Mucosa of rectum (tissue), 2 donors: Measurements from ENCODE around the gene PPM1L.

Experiments
- H3K27ac ChIP-seq, 2 donors: one replicate each; pipeline ENCODE4 v1.7.0; 2013; ENCODE audit warnings: inconsistent platforms in 2 of 2, low read depth in 2 of 2, low read length in 2 of 2
- H3K27me3 ChIP-seq, 2 donors: one replicate each; pipeline ENCODE4 v1.7.0; 2013; ENCODE audit warnings: low read length in 2 of 2; ENCODE audit not compliant: control insufficient read depth in 2 of 2, insufficient read depth in 2 of 2
- H3K36me3 ChIP-seq, 2 donors: one replicate each; pipeline ENCODE4 v1.7.0; 2013; ENCODE audit warnings: low read length in 2 of 2; ENCODE audit not compliant: control insufficient read depth in 2 of 2, insufficient read depth in 2 of 2
- H3K4me1 ChIP-seq, 2 donors: one replicate each; pipeline ENCODE4 v1.7.0; 2013; ENCODE audit warnings: low read length in 2 of 2, mild to moderate bottlenecking in 1 of 2; ENCODE audit not compliant: control insufficient read depth in 2 of 2, insufficient read depth in 2 of 2
- H3K4me3 ChIP-seq, 2 donors: one replicate each; pipeline ENCODE4 v1.7.0; 2013; ENCODE audit warnings: low read length in 2 of 2
- H3K9ac ChIP-seq, 2 donors: one replicate each; pipeline ENCODE4 v1.7.0; 2013; ENCODE audit warnings: low read length in 2 of 2, low read depth in 1 of 2, mild to moderate bottlenecking in 1 of 2
- H3K9me3 ChIP-seq, 2 donors: one replicate each; pipeline ENCODE4 v1.7.0; 2013; ENCODE audit warnings: low read length in 2 of 2; ENCODE audit not compliant: control insufficient read depth in 2 of 2
- donor health status: healthy.
- donor health status: Normal muscosa, but diverticular disease.

The PPM1L gene

GRCh38 chr3:161038725-161039124, 282.7 kb downstream of the PPM1L start:
- Histone ChIP-seq H3K9ac (no peak overlapping the region), H3K4me3 (no peak overlapping the region), H3K27me3 (no peaks in the 10 kb centered on the region), H3K36me3 (no peaks in the 10 kb centered on the region), H3K27ac (no peak overlapping the region), H3K9me3 (no peaks in the 10 kb centered on the region), H3K4me1 (no peaks in the 10 kb centered on the region)

GRCh38 chr3:161042023-161042501, 286.0 kb downstream of the PPM1L start:
- Histone ChIP-seq H3K36me3 (no peaks in the 10 kb centered on the region), H3K27ac (no peak overlapping the region), H3K4me1 (no peaks in the 10 kb centered on the region), H3K9ac (no peak overlapping the region), H3K4me3 (no peak overlapping the region), H3K27me3 (no peaks in the 10 kb centered on the region), H3K9me3 (no peaks in the 10 kb centered on the region)

- H3K4me3 ChIP-seq: no peak overlapping the region
- H3K9ac ChIP-seq: no peak overlapping the region
- no peaks in the 10 kb centered on the region for H3K9me3 ChIP-seq
- H3K27me3 ChIP-seq: no peaks in the 10 kb centered on the region
- no peaks in the 10 kb centered on the region for H3K36me3 ChIP-seq
- H3K4me1 ChIP-seq: no peaks in the 10 kb centered on the region
- no peak overlapping the region for H3K27ac ChIP-seq
Measured at GRCh38 chr3:161043336-161044035, 287.5 kb downstream of the PPM1L start.

- H3K9me3 ChIP-seq: no peaks in the 10 kb centered on the region
- H3K27ac ChIP-seq: no peak overlapping the region
- H3K4me1 ChIP-seq: no peaks in the 10 kb centered on the region
- no peaks in the 10 kb centered on the region for H3K36me3 ChIP-seq
- H3K27me3 ChIP-seq: no peaks in the 10 kb centered on the region
- no peak overlapping the region for H3K9ac ChIP-seq
- H3K4me3 ChIP-seq: no peak overlapping the region
Measured at GRCh38 chr3:161049683-161050248, 293.7 kb downstream of the PPM1L start.

GRCh38 chr3:161050935-161051334, 294.9 kb downstream of the PPM1L start:
- H3K27me3 ChIP-seq: no peaks in the 10 kb centered on the region
- no peaks in the 10 kb centered on the region for H3K36me3 ChIP-seq
- H3K27ac ChIP-seq: no peak overlapping the region
- no peaks in the 10 kb centered on the region for H3K9me3 ChIP-seq
- no peak overlapping the region for H3K4me3 ChIP-seq
- no peaks in the 10 kb centered on the region for H3K4me1 ChIP-seq
- H3K9ac ChIP-seq: no peak overlapping the region

GRCh38 chr3:161051856-161052255, 295.8 kb downstream of the PPM1L start:
- H3K9me3 ChIP-seq: no peaks in the 10 kb centered on the region
- no peaks in the 10 kb centered on the region for H3K36me3 ChIP-seq
- no peak overlapping the region for H3K4me3 ChIP-seq
- H3K9ac ChIP-seq: no peak overlapping the region
- no peak overlapping the region for H3K27ac ChIP-seq
- no peaks in the 10 kb centered on the region for H3K4me1 ChIP-seq
- no peaks in the 10 kb centered on the region for H3K27me3 ChIP-seq

- Histone ChIP-seq H3K4me1 (no peaks in the 10 kb centered on the region), H3K27ac (no peak overlapping the region), H3K36me3 (no peaks in the 10 kb centered on the region), H3K27me3 (no peaks in the 10 kb centered on the region), H3K4me3 (no peak overlapping the region), H3K9ac (no peak overlapping the region), H3K9me3 (no peaks in the 10 kb centered on the region)
Measured at GRCh38 chr3:161054860-161055604, 299.0 kb downstream of the PPM1L start.

GRCh38 chr3:161064413-161064812, 308.4 kb downstream of the PPM1L start:
- H3K27me3 ChIP-seq: no peaks in the 10 kb centered on the region
- H3K27ac ChIP-seq: no peak overlapping the region
- no peaks in the 10 kb centered on the region for H3K4me1 ChIP-seq
- no peak overlapping the region for H3K9ac ChIP-seq
- no peak overlapping the region for H3K4me3 ChIP-seq
- no peaks in the 10 kb centered on the region for H3K9me3 ChIP-seq
- peaks cover 0 to 3% of the 10 kb centered on the region in 2 donors for H3K36me3 ChIP-seq

- Histone ChIP-seq H3K27ac (no peak overlapping the region), H3K36me3 (peaks cover 0 to 3% of the 10 kb centered on the region in 2 donors)
Measured at GRCh38 chr3:161066930-161067329, 310.9 kb downstream of the PPM1L start.

GRCh38 chr3:161067335-161067734, 311.3 kb downstream of the PPM1L start:
- H3K27ac ChIP-seq: no peak overlapping the region
- H3K27me3 ChIP-seq: no peaks in the 10 kb centered on the region
- no peak overlapping the region for H3K9ac ChIP-seq
- H3K9me3 ChIP-seq: no peaks in the 10 kb centered on the region
- H3K4me1 ChIP-seq: no peaks in the 10 kb centered on the region
- peaks cover 0 to 3% of the 10 kb centered on the region in 2 donors for H3K36me3 ChIP-seq
- no peak overlapping the region for H3K4me3 ChIP-seq

More at GRCh38 chr3:161066930-161067329, 310.9 kb downstream of the PPM1L start:
- Histone ChIP-seq H3K27me3 (no peaks in the 10 kb centered on the region), H3K9me3 (no peaks in the 10 kb centered on the region), H3K4me1 (no peaks in the 10 kb centered on the region), H3K9ac (no peak overlapping the region), H3K4me3 (no peak overlapping the region)
